HepG2 (cell line): Measurements from ENCODE around the gene ZNF384. TPM values are rescaled to one million over a fixed set of nuclear protein-coding genes. Genes with fewer than 3 reads are reported as not detected.

Experiments
- ADNP ChIP-seq: sonication (generic); formaldehyde crosslinking; IDR thresholded peaks from 2 replicates; pipeline ENCODE4 v1.4.0; 2020; ENCODE audit warnings: missing genetic modification reagents
- DDIT3 ChIP-seq: sonication (generic); formaldehyde crosslinking; IDR thresholded peaks from 2 replicates; pipeline ENCODE4 v1.4.0; 2020; ENCODE audit warnings: mild to moderate bottlenecking, missing genetic modification reagents
- FOXP4 ChIP-seq: sonication (generic); formaldehyde crosslinking; IDR thresholded peaks from 2 replicates; pipeline ENCODE4 v1.4.0; 2020; ENCODE audit warnings: missing genetic modification reagents
- MAF1 ChIP-seq: sonication (generic); formaldehyde crosslinking; IDR thresholded peaks from 2 replicates; pipeline ENCODE4 v1.5.0; 2020; ENCODE audit warnings: missing genetic modification reagents, borderline replicate concordance
- PHF5A ChIP-seq: IDR thresholded peaks from one replicate; pipeline ENCODE4 v1.6.1; 2018; ENCODE audit warnings: low read depth, missing genetic modification reagents; ENCODE audit not compliant: unreplicated experiment
- RFXANK ChIP-seq: IDR thresholded peaks from 2 replicates; pipeline ENCODE4 v1.6.1; 2016
- SP1 ChIP-seq, 2 experiments: fragments of 450-650 bp in 1 of 2; sonication (generic) in 1 of 2; formaldehyde crosslinking in 1 of 2; IDR thresholded peaks; 2 replicates each; pipeline versions ENCODE4 v1.4.0 to v1.6.1; 2016 to 2020; ENCODE audit warnings: missing genetic modification reagents in 1 of 2
- SP140L ChIP-seq: sonication (generic); formaldehyde crosslinking; IDR thresholded peaks from 2 replicates; pipeline ENCODE4 v1.4.0; 2020; ENCODE audit warnings: missing genetic modification reagents, borderline replicate concordance
- ZBTB8A ChIP-seq: sonication (generic); formaldehyde crosslinking; IDR thresholded peaks from 2 replicates; pipeline ENCODE4 v1.4.0; 2020; ENCODE audit warnings: mild to moderate bottlenecking, low read depth, missing genetic modification reagents, borderline replicate concordance
- ZFP37 ChIP-seq: sonication (generic); formaldehyde crosslinking; IDR thresholded peaks from 2 replicates; pipeline ENCODE4 v1.4.0; 2020; ENCODE audit warnings: missing genetic modification reagents, borderline replicate concordance
- ZNF207 ChIP-seq: fragments of 450-650 bp; IDR thresholded peaks from 2 replicates; pipeline ENCODE4 v1.6.1; 2016; ENCODE audit warnings: antibody characterized with exemption, borderline replicate concordance
- ZNF230 ChIP-seq: sonication (generic); formaldehyde crosslinking; IDR thresholded peaks from 2 replicates; pipeline ENCODE4 v1.4.0; 2020; ENCODE audit warnings: mild to moderate bottlenecking, missing genetic modification reagents
- polyA plus RNA-seq, 8 experiments: library from polyadenylated mRNA; depleted of rRNA in 3 of 8; stranded (reverse) in 7 of 8; unstranded in 1 of 8; fragments of >200 nt; fragmentation: Illumina TruSeq in 4 of 8; extraction: Trizol in 4 of 8; gene quantifications; 2 replicates each; pipeline versions ENCODE4 v1.2.1 to v1.2.3, GENCODE V29; 2011 to 2016; ENCODE audit warnings: low read depth in 4 of 8, missing spikeins in 1 of 8, mixed read lengths in 1 of 8; ENCODE audit not compliant: insufficient read depth in 1 of 8
- total RNA-seq, 5 experiments: library from RNA; depleted of rRNA; stranded (reverse); fragments of >200 nt; fragmentation: Illumina TruSeq; extraction: Trizol; gene quantifications; 2 replicates each; pipeline ENCODE4 v1.2.3, GENCODE V29; 2016; ENCODE audit warnings: low read depth in 1 of 5
- TF ChIP-seq, protein P1 (sequence below): fragments of 450-650 bp; IDR thresholded peaks from 2 replicates; pipeline ENCODE4 v1.6.1; 2016
- TF ChIP-seq, protein P2 (sequence below): sonication (generic); formaldehyde crosslinking; IDR thresholded peaks from 2 replicates; pipeline ENCODE4 v1.4.0; 2020; ENCODE audit warnings: missing genetic modification reagents
- TF ChIP-seq, protein P3 (sequence below): sonication (generic); formaldehyde crosslinking; IDR thresholded peaks from 2 replicates; pipeline ENCODE4 v1.4.0; 2020; ENCODE audit warnings: missing genetic modification reagents
- TF ChIP-seq, protein P4 (sequence below), 2 experiments: sonication (generic) in 1 of 2; formaldehyde crosslinking in 1 of 2; IDR thresholded peaks; 2 replicates each; pipeline versions ENCODE4 v1.5.1 to v1.6.1; 2011 to 2020; ENCODE audit warnings: borderline replicate concordance in 1 of 2, low read depth in 1 of 2, low read length in 1 of 2, mild to moderate bottlenecking in 1 of 2, missing genetic modification reagents in 1 of 2, moderate library complexity in 1 of 2

Gene ZNF384
- total and polyA plus RNA-seq, 2 of the 13 experiments (the other 11 are each of a cell fraction or from before 2014, with no cell fraction given), result 23.6 to 55.3 TPM

- TF ChIP-seq FOXP4 (CRISPR knock-in tag) (no peak; the same call in 1 of the 2 replicates), ZNF230 (no peak), RFXANK (CRISPR knock-in tag) (no peak), ZBTB8A (CRISPR knock-in tag) (no peak), ZNF207 (no peak), DDIT3 (CRISPR knock-in tag) (no peak), ADNP (CRISPR knock-in tag) (no peak), PHF5A (no peak), SP1 (IDR thresholded peaks at IDR 0.05) (no peak), SP1 (CRISPR knock-in tag; IDR thresholded peaks at IDR 0.05) (no peak), MAF1 (CRISPR knock-in tag) (no peak), SP140L (CRISPR knock-in tag) (no peak; the same call in 1 of the 2 replicates), ZFP37 (CRISPR knock-in tag) (no peak)
- TF ChIP-seq, protein P1, sequence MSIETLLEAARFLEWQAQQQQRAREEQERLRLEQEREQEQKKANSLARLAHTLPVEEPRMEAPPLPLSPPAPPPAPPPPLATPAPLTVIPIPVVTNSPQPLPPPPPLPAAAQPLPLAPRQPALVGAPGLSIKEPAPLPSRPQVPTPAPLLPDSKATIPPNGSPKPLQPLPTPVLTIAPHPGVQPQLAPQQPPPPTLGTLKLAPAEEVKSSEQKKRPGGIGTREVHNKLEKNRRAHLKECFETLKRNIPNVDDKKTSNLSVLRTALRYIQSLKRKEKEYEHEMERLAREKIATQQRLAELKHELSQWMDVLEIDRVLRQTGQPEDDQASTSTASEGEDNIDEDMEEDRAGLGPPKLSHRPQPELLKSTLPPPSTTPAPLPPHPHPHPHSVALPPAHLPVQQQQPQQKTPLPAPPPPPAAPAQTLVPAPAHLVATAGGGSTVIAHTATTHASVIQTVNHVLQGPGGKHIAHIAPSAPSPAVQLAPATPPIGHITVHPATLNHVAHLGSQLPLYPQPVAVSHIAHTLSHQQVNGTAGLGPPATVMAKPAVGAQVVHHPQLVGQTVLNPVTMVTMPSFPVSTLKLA, result peak; percentile 50; the same call in 1 of the 2 replicates
- TF ChIP-seq, protein P2, sequence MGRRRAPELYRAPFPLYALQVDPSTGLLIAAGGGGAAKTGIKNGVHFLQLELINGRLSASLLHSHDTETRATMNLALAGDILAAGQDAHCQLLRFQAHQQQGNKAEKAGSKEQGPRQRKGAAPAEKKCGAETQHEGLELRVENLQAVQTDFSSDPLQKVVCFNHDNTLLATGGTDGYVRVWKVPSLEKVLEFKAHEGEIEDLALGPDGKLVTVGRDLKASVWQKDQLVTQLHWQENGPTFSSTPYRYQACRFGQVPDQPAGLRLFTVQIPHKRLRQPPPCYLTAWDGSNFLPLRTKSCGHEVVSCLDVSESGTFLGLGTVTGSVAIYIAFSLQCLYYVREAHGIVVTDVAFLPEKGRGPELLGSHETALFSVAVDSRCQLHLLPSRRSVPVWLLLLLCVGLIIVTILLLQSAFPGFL (CRISPR knock-in tag), result no peak
- TF ChIP-seq, protein P3, sequence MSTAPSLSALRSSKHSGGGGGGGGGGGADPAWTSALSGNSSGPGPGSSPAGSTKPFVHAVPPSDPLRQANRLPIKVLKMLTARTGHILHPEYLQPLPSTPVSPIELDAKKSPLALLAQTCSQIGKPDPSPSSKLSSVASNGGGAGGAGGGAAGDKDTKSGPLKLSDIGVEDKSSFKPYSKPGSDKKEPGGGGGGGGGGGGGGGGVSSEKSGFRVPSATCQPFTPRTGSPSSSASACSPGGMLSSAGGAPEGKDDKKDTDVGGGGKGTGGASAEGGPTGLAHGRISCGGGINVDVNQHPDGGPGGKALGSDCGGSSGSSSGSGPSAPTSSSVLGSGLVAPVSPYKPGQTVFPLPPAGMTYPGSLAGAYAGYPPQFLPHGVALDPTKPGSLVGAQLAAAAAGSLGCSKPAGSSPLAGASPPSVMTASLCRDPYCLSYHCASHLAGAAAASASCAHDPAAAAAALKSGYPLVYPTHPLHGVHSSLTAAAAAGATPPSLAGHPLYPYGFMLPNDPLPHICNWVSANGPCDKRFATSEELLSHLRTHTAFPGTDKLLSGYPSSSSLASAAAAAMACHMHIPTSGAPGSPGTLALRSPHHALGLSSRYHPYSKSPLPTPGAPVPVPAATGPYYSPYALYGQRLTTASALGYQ (CRISPR knock-in tag), result no peak; the same call in 1 of the 2 replicates
- TF ChIP-seq, protein P4, sequence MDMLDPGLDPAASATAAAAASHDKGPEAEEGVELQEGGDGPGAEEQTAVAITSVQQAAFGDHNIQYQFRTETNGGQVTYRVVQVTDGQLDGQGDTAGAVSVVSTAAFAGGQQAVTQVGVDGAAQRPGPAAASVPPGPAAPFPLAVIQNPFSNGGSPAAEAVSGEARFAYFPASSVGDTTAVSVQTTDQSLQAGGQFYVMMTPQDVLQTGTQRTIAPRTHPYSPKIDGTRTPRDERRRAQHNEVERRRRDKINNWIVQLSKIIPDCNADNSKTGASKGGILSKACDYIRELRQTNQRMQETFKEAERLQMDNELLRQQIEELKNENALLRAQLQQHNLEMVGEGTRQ (IDR thresholded peaks at IDR 0.05; ENCODE audit: low read depth, low read length), result no peak
- TF ChIP-seq, protein P4 (CRISPR knock-in tag; IDR thresholded peaks at IDR 0.05; ENCODE audit: borderline replicate concordance), result no peak
Measured at GRCh38 chr12:6688999-6689882, at the start of gene ZNF384 (continued).
